ENCODE measurements around the gene TBX10. TPM values are rescaled to one million over a fixed set of nuclear protein-coding genes. Genes with fewer than 3 reads are reported as not detected.
"Not testable (repeated sequence)": the region's sequence is repeated elsewhere in the genome, so short reads cannot be mapped to it uniquely, and the experiment has no call there.

Gene TBX10
- total and polyA plus RNA-seq, 5 donors from 2014 or later: not detected

DNA sequence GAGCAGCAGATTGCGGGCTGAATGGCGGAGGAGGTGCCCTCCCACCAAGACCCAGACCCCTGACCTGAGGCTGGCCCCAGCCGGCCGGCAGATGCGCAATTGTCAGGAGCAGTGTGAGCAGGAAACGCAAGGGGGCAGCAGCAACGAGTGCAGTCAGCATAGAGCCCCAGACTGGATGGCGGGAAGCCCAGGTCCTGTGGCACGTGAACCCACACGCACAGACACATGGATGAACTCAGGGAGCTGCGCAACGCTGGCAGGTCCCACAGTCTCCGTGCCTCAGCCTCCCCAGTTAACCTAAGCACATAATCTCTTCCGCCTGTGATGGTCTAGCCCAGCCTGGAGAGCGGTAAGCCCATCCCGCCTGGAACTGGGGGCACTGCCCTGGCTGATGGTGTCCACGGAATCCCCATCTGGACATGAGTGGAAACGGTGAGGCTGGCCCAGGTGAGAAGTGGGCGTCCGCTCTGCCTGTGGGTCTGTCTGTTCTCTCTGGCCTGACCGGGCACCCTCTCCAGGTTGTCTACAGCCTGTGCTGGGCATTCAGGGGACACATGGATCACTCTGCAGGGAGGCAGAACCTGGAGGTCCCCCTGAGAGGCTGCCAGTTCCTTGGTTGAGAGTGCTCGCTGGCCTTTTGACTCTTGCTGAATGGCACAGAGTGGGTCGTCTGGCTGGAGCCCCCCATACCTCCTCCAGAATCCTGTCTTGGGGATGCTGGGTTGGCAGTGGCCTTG lies 626 bp upstream of the TBX10 start:
- Mint-ChIP-seq H3K4me1 (peaks cover 0 to 7% (median 0%) of the 10 kb centered on the region in 4 donors), H3K4me3 (no peak overlapping the region), H3K27me3 (peaks cover 4% of the 10 kb centered on the region), H3K36me3 (no peaks in the 10 kb centered on the region), H3K27ac (no peak overlapping the region), H3K9me3 (no peaks in the 10 kb centered on the region)
- Histone ChIP-seq H3K4me1 (ENCODE audit: control insufficient read depth, insufficient read depth, low read length, poor library complexity, severe bottlenecking) (no peaks in the 10 kb centered on the region), H3K4me3 (ENCODE audit: low read depth, low read length) (no peak overlapping the region), H3K27ac (ENCODE audit: insufficient read depth, low read length, poor library complexity, severe bottlenecking) (no peak overlapping the region), H3K27me3 (ENCODE audit: control insufficient read depth, insufficient read depth, low read length) (no peaks in the 10 kb centered on the region), H3K9me3 (ENCODE audit: control insufficient read depth in 2 of 2, low read length in 2 of 2) (no peaks in the 10 kb centered on the region), H3K36me3 (ENCODE audit: control insufficient read depth, insufficient read depth, low read length) (no peaks in the 10 kb centered on the region)
- DNase-seq (peak in 2 of 3 donors; percentile 49 to 59), ATAC-seq (ENCODE audit: low read depth in 2 of 2) (peak; percentile 63 to 64)

GRCh38 chr11:67638535-67639437 lies 777 bp downstream of the TBX10 start:
- Mint-ChIP-seq H3K27me3 (peaks cover 4% of the 10 kb centered on the region), H3K9me3 (no peaks in the 10 kb centered on the region), H3K27ac (peak overlapping the region in 1 of 3 donors; percentile 78), H3K4me1 (peaks cover 0 to 2% (median 0%) of the 10 kb centered on the region in 4 donors), H3K4me3 (no peak overlapping the region), H3K36me3 (no peaks in the 10 kb centered on the region)
- Histone ChIP-seq H3K9me3 (ENCODE audit: control insufficient read depth in 2 of 2, low read length in 2 of 2) (no peaks in the 10 kb centered on the region), H3K36me3 (ENCODE audit: control insufficient read depth, insufficient read depth, low read length) (no peaks in the 10 kb centered on the region), H3K4me1 (ENCODE audit: control insufficient read depth, insufficient read depth, low read length, poor library complexity, severe bottlenecking) (no peaks in the 10 kb centered on the region), H3K27me3 (ENCODE audit: control insufficient read depth, insufficient read depth, low read length) (no peaks in the 10 kb centered on the region), H3K27ac (ENCODE audit: insufficient read depth, low read length, poor library complexity, severe bottlenecking) (no peak overlapping the region), H3K4me3 (ENCODE audit: low read depth, low read length) (no peak overlapping the region)
- DNase-seq: no peak
- no peak for ATAC-seq (ENCODE audit: low read depth in 2 of 2)

DNA sequence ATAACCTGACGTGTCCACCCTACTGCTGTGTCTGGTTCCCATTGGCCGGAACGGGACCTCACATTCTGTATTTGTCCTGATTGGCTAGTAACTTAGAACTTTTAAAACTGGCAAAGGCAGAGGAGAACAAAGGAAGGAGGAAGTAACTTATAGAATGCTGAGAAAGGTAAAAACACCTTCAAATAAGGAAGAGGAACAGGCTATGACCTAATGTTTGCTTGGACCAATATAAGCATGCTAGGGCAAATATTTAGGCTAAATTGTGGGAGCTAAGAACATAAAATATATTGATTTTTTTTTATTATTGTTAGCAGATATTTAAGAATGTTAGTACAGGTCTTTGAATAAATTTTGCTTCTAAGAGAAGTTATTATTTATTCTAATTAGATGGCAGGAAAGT lies 2.1 kb downstream of the TBX10 start:
- H3K4me3 Mint-ChIP-seq; H3K36me3 ChIP-seq (ENCODE audit: control insufficient read depth, insufficient read depth, low read length); H3K4me1 ChIP-seq (ENCODE audit: control insufficient read depth, insufficient read depth, low read length, poor library complexity, severe bottlenecking); H3K4me3 ChIP-seq (ENCODE audit: low read depth, low read length); H3K27me3 Mint-ChIP-seq; H3K9me3 ChIP-seq (ENCODE audit: control insufficient read depth in 2 of 2, low read length in 2 of 2); DNase-seq; H3K27me3 ChIP-seq (ENCODE audit: control insufficient read depth, insufficient read depth, low read length); ATAC-seq (ENCODE audit: low read depth in 2 of 2); H3K27ac ChIP-seq (ENCODE audit: insufficient read depth, low read length, poor library complexity, severe bottlenecking); H3K4me1 Mint-ChIP-seq; H3K27ac Mint-ChIP-seq; H3K36me3 Mint-ChIP-seq; H3K9me3 Mint-ChIP-seq: not testable (repeated sequence)

DNA sequence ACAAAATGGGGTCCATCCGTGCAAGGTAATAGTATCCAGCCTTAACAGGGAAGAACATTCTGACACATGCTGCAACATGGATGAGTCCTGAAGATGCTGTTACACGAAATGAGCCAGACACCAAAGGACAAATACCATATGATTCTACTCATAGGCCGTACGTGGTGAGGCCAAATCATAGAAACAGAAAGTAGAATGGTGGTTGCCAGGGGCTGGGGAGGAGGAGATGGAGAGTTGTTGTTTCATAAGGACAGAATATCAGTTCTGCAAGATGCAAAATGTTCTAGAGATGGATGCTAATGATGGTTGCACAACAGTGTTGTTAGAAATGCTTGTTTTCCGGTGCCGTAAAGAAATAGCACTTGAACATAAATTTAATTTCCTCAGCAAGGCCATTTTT lies 2.6 kb downstream of the TBX10 start:
- Mint-ChIP-seq H3K36me3 (no peaks in the 10 kb centered on the region), H3K27ac (peak overlapping the region in 1 of 3 donors; percentile 10), H3K4me3 (no peak overlapping the region), H3K27me3 (peaks cover 4% of the 10 kb centered on the region), H3K4me1 (peaks cover 0 to 2% (median 0%) of the 10 kb centered on the region in 4 donors), H3K9me3 (no peaks in the 10 kb centered on the region)
- H3K9me3 ChIP-seq (ENCODE audit: control insufficient read depth in 2 of 2, low read length in 2 of 2): no peaks in the 10 kb centered on the region
- no peaks in the 10 kb centered on the region for H3K36me3 ChIP-seq (ENCODE audit: control insufficient read depth, insufficient read depth, low read length)
- no peak overlapping the region for H3K27ac ChIP-seq (ENCODE audit: insufficient read depth, low read length, poor library complexity, severe bottlenecking)
- H3K4me3 ChIP-seq (ENCODE audit: low read depth, low read length): no peak overlapping the region
- no peaks in the 10 kb centered on the region for H3K4me1 ChIP-seq (ENCODE audit: control insufficient read depth, insufficient read depth, low read length, poor library complexity, severe bottlenecking)
- ATAC-seq (ENCODE audit: low read depth in 2 of 2) (no peak), DNase-seq (no peak)
- no peaks in the 10 kb centered on the region for H3K27me3 ChIP-seq (ENCODE audit: control insufficient read depth, insufficient read depth, low read length)

- no peak for ATAC-seq (ENCODE audit: low read depth in 2 of 2)
- no peak overlapping the region for H3K27ac Mint-ChIP-seq
- H3K27ac ChIP-seq (ENCODE audit: insufficient read depth, low read length, poor library complexity, severe bottlenecking): no peak overlapping the region
- H3K4me1 ChIP-seq (ENCODE audit: control insufficient read depth, insufficient read depth, low read length, poor library complexity, severe bottlenecking): peaks cover 8% of the 10 kb centered on the region
- peaks cover 0 to 9% (median 5%) of the 10 kb centered on the region in 4 donors for H3K4me1 Mint-ChIP-seq
- H3K36me3 ChIP-seq (ENCODE audit: control insufficient read depth, insufficient read depth, low read length): no peaks in the 10 kb centered on the region
- H3K36me3 Mint-ChIP-seq: no peaks in the 10 kb centered on the region
- no peaks in the 10 kb centered on the region for H3K9me3 ChIP-seq (ENCODE audit: control insufficient read depth in 2 of 2, low read length in 2 of 2)
- no peak for DNase-seq
- no peaks in the 10 kb centered on the region for H3K27me3 ChIP-seq (ENCODE audit: control insufficient read depth, insufficient read depth, low read length)
- no peak overlapping the region for H3K4me3 ChIP-seq (ENCODE audit: low read depth, low read length)
- peaks cover 4% of the 10 kb centered on the region for H3K27me3 Mint-ChIP-seq
- no peaks in the 10 kb centered on the region for H3K9me3 Mint-ChIP-seq
- H3K4me3 Mint-ChIP-seq: peak overlapping the region in 1 of 4 donors; percentile 36
These were observed 4.4 kb downstream of the TBX10 start for GRCh38 chr11:67635231-67635521.

- Histone ChIP-seq H3K4me1 (ENCODE audit: control insufficient read depth, insufficient read depth, low read length, poor library complexity, severe bottlenecking) (peaks cover 11% of the 10 kb centered on the region), H3K4me3 (ENCODE audit: low read depth, low read length) (no peak overlapping the region), H3K27ac (ENCODE audit: insufficient read depth, low read length, poor library complexity, severe bottlenecking) (no peak overlapping the region), H3K36me3 (ENCODE audit: control insufficient read depth, insufficient read depth, low read length) (no peaks in the 10 kb centered on the region), H3K27me3 (ENCODE audit: control insufficient read depth, insufficient read depth, low read length) (no peaks in the 10 kb centered on the region), H3K9me3 (ENCODE audit: control insufficient read depth in 2 of 2, low read length in 2 of 2) (no peaks in the 10 kb centered on the region)
- Mint-ChIP-seq H3K4me3 (peak overlapping the region in 1 of 4 donors; percentile 36), H3K36me3 (no peaks in the 10 kb centered on the region), H3K27ac (no peak overlapping the region), H3K9me3 (no peaks in the 10 kb centered on the region), H3K4me1 (peaks cover 0 to 9% (median 5%) of the 10 kb centered on the region in 4 donors), H3K27me3 (peaks cover 4% of the 10 kb centered on the region)
- DNase-seq (no peak), ATAC-seq (ENCODE audit: low read depth in 2 of 2) (no peak)
These were observed 5.0 kb downstream of the TBX10 start for GRCh38 chr11:67634366-67635230.

GRCh38 chr11:67633758-67634365 lies 5.7 kb downstream of the TBX10 start:
- H3K9me3 ChIP-seq (ENCODE audit: control insufficient read depth in 2 of 2, low read length in 2 of 2): no peaks in the 10 kb centered on the region
- peaks cover 18% of the 10 kb centered on the region for H3K4me1 ChIP-seq (ENCODE audit: control insufficient read depth, insufficient read depth, low read length, poor library complexity, severe bottlenecking)
- no peaks in the 10 kb centered on the region for H3K36me3 ChIP-seq (ENCODE audit: control insufficient read depth, insufficient read depth, low read length)
- no peak overlapping the region for H3K27ac ChIP-seq (ENCODE audit: insufficient read depth, low read length, poor library complexity, severe bottlenecking)
- no peak overlapping the region for H3K4me3 ChIP-seq (ENCODE audit: low read depth, low read length)
- Mint-ChIP-seq H3K36me3 (no peaks in the 10 kb centered on the region), H3K27me3 (peaks cover 4% of the 10 kb centered on the region), H3K4me1 (peaks cover 0 to 12% (median 5%) of the 10 kb centered on the region in 4 donors), H3K9me3 (no peaks in the 10 kb centered on the region), H3K27ac (no peak overlapping the region), H3K4me3 (peak overlapping the region in 2 of 4 donors; percentile 64 to 66)
- ATAC-seq (ENCODE audit: low read depth in 2 of 2): no peak
- no peaks in the 10 kb centered on the region for H3K27me3 ChIP-seq (ENCODE audit: control insufficient read depth, insufficient read depth, low read length)
- no peak for DNase-seq
